ENCODE measurements around the gene RHBDD2.
"Not testable (repeated sequence)": the region's sequence is repeated elsewhere in the genome, so short reads cannot be mapped to it uniquely, and the experiment has no call there.

RHBDD2 gene

GRCh38 chr7:75866489-75867389 lies 12.1 kb upstream of the RHBDD2 start:
- no peak for FAIRE-seq

- no peak for FAIRE-seq
These were observed 11.5 kb upstream of the RHBDD2 start for GRCh38 chr7:75867390-75867717.

GRCh38 chr7:75868153-75868552 lies 10.7 kb upstream of the RHBDD2 start:
- FAIRE-seq = no peak

- no peak for FAIRE-seq
These were observed 9.0 kb upstream of the RHBDD2 start for GRCh38 chr7:75869776-75870379.

GRCh38 chr7:75870557-75871161 lies 8.2 kb upstream of the RHBDD2 start:
- no peak for FAIRE-seq

GRCh38 chr7:75872073-75872782 lies 6.6 kb upstream of the RHBDD2 start:
- no peak for FAIRE-seq

- not testable (repeated sequence) for FAIRE-seq
These were observed 4.7 kb upstream of the RHBDD2 start for GRCh38 chr7:75874180-75874579.

- FAIRE-seq = no peak
These were observed 3.4 kb upstream of the RHBDD2 start for GRCh38 chr7:75875113-75876080.

GRCh38 chr7:75876126-75876881 lies 2.5 kb upstream of the RHBDD2 start:
- FAIRE-seq = no peak

- FAIRE-seq = no peak
These were observed 494 bp upstream of the RHBDD2 start for GRCh38 chr7:75878312-75878768.

GRCh38 chr7:75879771-75880184 lies 944 bp downstream of the RHBDD2 start:
- no peak for FAIRE-seq

- no peak for FAIRE-seq
These were observed 1.4 kb downstream of the RHBDD2 start for GRCh38 chr7:75880242-75880641.

- no peak for FAIRE-seq
These were observed 2.7 kb downstream of the RHBDD2 start for GRCh38 chr7:75881436-75882095.

- not testable (repeated sequence) for FAIRE-seq
These were observed 4.5 kb downstream of the RHBDD2 start for GRCh38 chr7:75883265-75883824.

- FAIRE-seq = no peak
These were observed 5.6 kb downstream of the RHBDD2 start for GRCh38 chr7:75884476-75884875.

GRCh38 chr7:75885036-75885435 lies 6.2 kb downstream of the RHBDD2 start:
- no peak for FAIRE-seq

- FAIRE-seq = no peak
These were observed 9.0 kb downstream of the RHBDD2 start for GRCh38 chr7:75887669-75888369.

- FAIRE-seq = no peak
These were observed 9.8 kb downstream of the RHBDD2 start for GRCh38 chr7:75888464-75889222.

Measured in TTC549 (cell line).